ENCODE data around the gene TRNT1. TPM values are rescaled to one million over a fixed set of nuclear protein-coding genes. Genes with fewer than 3 reads are reported as not detected.

Gene TRNT1
- total RNA-seq, 1 donor from 2014 or later: 16.0 TPM

DNA sequence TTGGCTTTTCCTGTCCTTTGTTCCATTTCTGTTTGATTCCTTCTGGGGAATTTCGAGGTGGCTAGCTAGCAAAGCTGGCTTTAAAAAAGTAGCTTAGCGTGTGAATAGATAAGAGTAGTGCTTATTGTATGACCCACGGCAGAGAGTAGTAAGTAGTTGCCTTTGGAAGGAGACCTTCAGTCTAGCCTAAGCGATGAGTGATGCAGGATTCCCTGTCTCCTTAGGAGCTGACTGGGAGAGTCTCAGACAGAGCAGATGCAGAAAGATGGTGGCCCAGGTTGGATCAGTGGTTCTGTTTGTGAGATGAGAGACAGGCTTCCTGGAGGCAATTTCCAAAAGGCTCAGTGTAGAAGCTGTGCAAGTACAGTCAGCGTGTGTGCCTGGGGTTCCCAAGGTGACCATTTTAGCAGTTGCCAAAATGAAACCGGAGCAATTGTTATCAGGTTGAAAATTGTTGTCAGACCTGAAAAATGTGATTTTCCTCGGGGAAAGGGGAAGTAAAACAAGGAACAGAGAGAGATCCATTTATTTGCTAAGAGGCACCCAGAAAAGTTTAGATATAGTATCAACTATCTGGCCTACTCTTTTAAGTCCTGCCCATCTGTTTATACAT is 15.9 kb upstream of the TRNT1 start:
- H3K4me1 ChIP-seq (ENCODE audit: insufficient read depth, low read length): no peaks in the 10 kb centered on the region
- no peak overlapping the region for H3K27ac Mint-ChIP-seq (ENCODE audit: unreplicated experiment)
- no peak overlapping the region for H3K9ac ChIP-seq (ENCODE audit: low read length)
- no peaks in the 10 kb centered on the region for H3K4me1 Mint-ChIP-seq (ENCODE audit: low read depth, unreplicated experiment)
- no peaks in the 10 kb centered on the region for H3K27me3 ChIP-seq (ENCODE audit: insufficient read depth, low read length)
- no peak overlapping the region for H3K4me3 ChIP-seq (ENCODE audit: insufficient read depth, low read depth, low read length)
- no peak overlapping the region for H2AFZ ChIP-seq (ENCODE audit: low read depth, low read length)
- FAIRE-seq: no peak
- H3K36me3 ChIP-seq (ENCODE audit: insufficient read depth, low read length): no peaks in the 10 kb centered on the region
- H3K79me2 ChIP-seq (ENCODE audit: insufficient read depth, low read length): no peaks in the 10 kb centered on the region
- H3K9me3 Mint-ChIP-seq (ENCODE audit: unreplicated experiment): no peaks in the 10 kb centered on the region
- TF ChIP-seq, protein P1, sequence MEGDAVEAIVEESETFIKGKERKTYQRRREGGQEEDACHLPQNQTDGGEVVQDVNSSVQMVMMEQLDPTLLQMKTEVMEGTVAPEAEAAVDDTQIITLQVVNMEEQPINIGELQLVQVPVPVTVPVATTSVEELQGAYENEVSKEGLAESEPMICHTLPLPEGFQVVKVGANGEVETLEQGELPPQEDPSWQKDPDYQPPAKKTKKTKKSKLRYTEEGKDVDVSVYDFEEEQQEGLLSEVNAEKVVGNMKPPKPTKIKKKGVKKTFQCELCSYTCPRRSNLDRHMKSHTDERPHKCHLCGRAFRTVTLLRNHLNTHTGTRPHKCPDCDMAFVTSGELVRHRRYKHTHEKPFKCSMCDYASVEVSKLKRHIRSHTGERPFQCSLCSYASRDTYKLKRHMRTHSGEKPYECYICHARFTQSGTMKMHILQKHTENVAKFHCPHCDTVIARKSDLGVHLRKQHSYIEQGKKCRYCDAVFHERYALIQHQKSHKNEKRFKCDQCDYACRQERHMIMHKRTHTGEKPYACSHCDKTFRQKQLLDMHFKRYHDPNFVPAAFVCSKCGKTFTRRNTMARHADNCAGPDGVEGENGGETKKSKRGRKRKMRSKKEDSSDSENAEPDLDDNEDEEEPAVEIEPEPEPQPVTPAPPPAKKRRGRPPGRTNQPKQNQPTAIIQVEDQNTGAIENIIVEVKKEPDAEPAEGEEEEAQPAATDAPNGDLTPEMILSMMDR (IDR thresholded peaks at IDR 0.05; ENCODE audit: insufficient read depth, low read depth, low read length): no peak
- TF ChIP-seq EZH2 (IDR thresholded peaks at IDR 0.05; ENCODE audit: insufficient read depth, low read length): no peak
- H4K20me1 ChIP-seq (ENCODE audit: insufficient read depth, low read length): no peaks in the 10 kb centered on the region
- H3K36me3 Mint-ChIP-seq (ENCODE audit: low read depth, unreplicated experiment): no peaks in the 10 kb centered on the region
- no peak for DNase-seq (ENCODE audit: low read depth)
- no peaks in the 10 kb centered on the region for H3K9me3 ChIP-seq (ENCODE audit: insufficient read depth, low read depth, low read length)
- H3K27me3 Mint-ChIP-seq (ENCODE audit: low read depth, unreplicated experiment): no peaks in the 10 kb centered on the region
- H3K27ac ChIP-seq (ENCODE audit: low read depth, low read length): no peak overlapping the region
- no peak overlapping the region for H3K4me2 ChIP-seq (ENCODE audit: low read length)
- H3K4me3 Mint-ChIP-seq (ENCODE audit: unreplicated experiment): no peak overlapping the region

DNA sequence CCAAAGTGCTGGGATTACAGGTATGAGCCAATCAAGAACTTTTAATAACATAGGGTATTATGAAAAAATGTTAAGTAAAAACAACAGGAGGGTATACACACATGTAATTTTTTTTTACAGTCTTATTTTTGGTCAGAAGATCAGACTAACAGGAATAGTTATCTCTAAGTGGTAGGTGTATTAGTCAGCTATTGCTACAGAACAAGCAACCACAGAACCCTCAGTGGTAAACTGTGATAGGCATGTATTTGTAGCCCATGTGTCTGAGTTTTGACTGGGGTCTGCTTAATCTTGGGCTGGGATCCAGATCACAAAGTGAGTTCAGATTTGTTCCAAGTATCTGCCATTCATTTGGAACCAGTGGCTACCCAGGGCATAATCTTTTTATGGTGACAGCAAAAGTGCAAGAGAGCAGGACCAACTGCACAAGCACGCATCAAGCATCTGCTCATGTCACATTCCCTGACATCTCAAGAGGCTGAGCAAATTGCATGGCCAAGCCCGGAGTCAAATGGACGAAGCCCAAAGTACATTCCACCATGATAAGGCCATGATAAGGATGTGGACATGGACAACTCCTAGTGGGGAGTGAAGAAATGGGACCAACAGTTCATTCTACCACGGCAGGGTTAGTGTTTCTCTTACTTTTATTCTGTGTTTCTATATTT is 13.6 kb upstream of the TRNT1 start:
- H3K9me3 Mint-ChIP-seq (ENCODE audit: unreplicated experiment): no peaks in the 10 kb centered on the region
- Histone ChIP-seq H2AFZ (ENCODE audit: low read depth, low read length) (no peak overlapping the region), H3K9me3 (ENCODE audit: insufficient read depth, low read depth, low read length) (no peaks in the 10 kb centered on the region), H3K4me3 (ENCODE audit: insufficient read depth, low read depth, low read length) (no peak overlapping the region), H3K27me3 (ENCODE audit: insufficient read depth, low read length) (no peaks in the 10 kb centered on the region), H3K36me3 (ENCODE audit: insufficient read depth, low read length) (no peaks in the 10 kb centered on the region), H3K79me2 (ENCODE audit: insufficient read depth, low read length) (no peaks in the 10 kb centered on the region), H3K27ac (ENCODE audit: low read depth, low read length) (no peak overlapping the region), H3K4me1 (ENCODE audit: insufficient read depth, low read length) (no peaks in the 10 kb centered on the region), H3K4me2 (ENCODE audit: low read length) (no peak overlapping the region), H4K20me1 (ENCODE audit: insufficient read depth, low read length) (no peaks in the 10 kb centered on the region), H3K9ac (ENCODE audit: low read length) (no peak overlapping the region)
- DNase-seq (ENCODE audit: low read depth) (no peak), FAIRE-seq (no peak)
- no peaks in the 10 kb centered on the region for H3K27me3 Mint-ChIP-seq (ENCODE audit: low read depth, unreplicated experiment)
- no peaks in the 10 kb centered on the region for H3K4me1 Mint-ChIP-seq (ENCODE audit: low read depth, unreplicated experiment)
- H3K4me3 Mint-ChIP-seq (ENCODE audit: unreplicated experiment): no peak overlapping the region
- no peak overlapping the region for H3K27ac Mint-ChIP-seq (ENCODE audit: unreplicated experiment)
- TF ChIP-seq EZH2 (IDR thresholded peaks at IDR 0.05; ENCODE audit: insufficient read depth, low read length): no peak
- TF ChIP-seq, protein P1 (IDR thresholded peaks at IDR 0.05; ENCODE audit: insufficient read depth, low read depth, low read length): no peak
- H3K36me3 Mint-ChIP-seq (ENCODE audit: low read depth, unreplicated experiment): no peaks in the 10 kb centered on the region

DNA sequence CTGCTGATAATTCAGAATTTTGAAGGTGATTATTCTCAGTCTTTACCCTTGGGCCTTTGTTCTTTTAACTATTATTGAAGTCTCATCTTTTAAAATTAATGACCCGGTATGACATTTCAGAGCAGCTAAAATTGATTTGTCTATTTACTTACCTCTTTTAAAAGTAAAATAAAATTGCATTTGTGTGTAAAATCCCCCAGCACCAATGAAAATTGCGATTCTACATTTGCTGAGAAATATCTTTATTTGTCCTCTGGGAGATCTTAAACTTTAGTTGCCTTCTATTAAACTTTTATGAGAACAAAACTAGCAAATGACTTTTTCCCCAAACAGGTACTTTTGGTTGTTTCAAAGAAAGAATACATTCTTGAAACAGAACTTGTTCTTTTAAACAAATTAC is 9.1 kb upstream of the TRNT1 start:
- no peak overlapping the region for H3K4me3 Mint-ChIP-seq (ENCODE audit: unreplicated experiment)
- H3K27me3 Mint-ChIP-seq (ENCODE audit: low read depth, unreplicated experiment): peaks cover 5% of the 10 kb centered on the region
- Histone ChIP-seq H3K4me1 (ENCODE audit: insufficient read depth, low read length) (no peaks in the 10 kb centered on the region), H2AFZ (ENCODE audit: low read depth, low read length) (no peak overlapping the region), H3K36me3 (ENCODE audit: insufficient read depth, low read length) (no peaks in the 10 kb centered on the region), H3K4me2 (ENCODE audit: low read length) (no peak overlapping the region), H3K79me2 (ENCODE audit: insufficient read depth, low read length) (no peaks in the 10 kb centered on the region), H3K27ac (ENCODE audit: low read depth, low read length) (no peak overlapping the region), H3K9ac (ENCODE audit: low read length) (no peak overlapping the region), H3K27me3 (ENCODE audit: insufficient read depth, low read length) (no peaks in the 10 kb centered on the region), H3K9me3 (ENCODE audit: insufficient read depth, low read depth, low read length) (no peaks in the 10 kb centered on the region), H3K4me3 (ENCODE audit: insufficient read depth, low read depth, low read length) (no peak overlapping the region), H4K20me1 (ENCODE audit: insufficient read depth, low read length) (no peaks in the 10 kb centered on the region)
- FAIRE-seq (no peak), DNase-seq (ENCODE audit: low read depth) (no peak)
- no peaks in the 10 kb centered on the region for H3K9me3 Mint-ChIP-seq (ENCODE audit: unreplicated experiment)
- H3K4me1 Mint-ChIP-seq (ENCODE audit: low read depth, unreplicated experiment): no peaks in the 10 kb centered on the region
- no peaks in the 10 kb centered on the region for H3K36me3 Mint-ChIP-seq (ENCODE audit: low read depth, unreplicated experiment)
- TF ChIP-seq, protein P1 (IDR thresholded peaks at IDR 0.05; ENCODE audit: insufficient read depth, low read depth, low read length): no peak
- TF ChIP-seq EZH2 (IDR thresholded peaks at IDR 0.05; ENCODE audit: insufficient read depth, low read length): no peak
- H3K27ac Mint-ChIP-seq (ENCODE audit: unreplicated experiment): no peak overlapping the region

Data from astrocyte (in vitro differentiated cells and primary cell).